K562 (cell line): ENCODE measurements around the gene PLCB3. TPM values are rescaled to one million over a fixed set of nuclear protein-coding genes. Genes with fewer than 3 reads are reported as not detected.
A peak's percentile ranks its signal among the peaks of the same experiment; 100 is the strongest.

Experiments used
- CBFA2T2 ChIP-seq: fragments of 450-650 bp; conservative IDR thresholded peaks from 2 replicates; pipeline ENCODE4 v1.6.1; 2017; ENCODE audit warnings: mild to moderate bottlenecking
- GATA2 ChIP-seq: sonication (generic); formaldehyde crosslinking; IDR thresholded peaks from 2 replicates; pipeline ENCODE4 v1.4.0; 2020; ENCODE audit warnings: mild to moderate bottlenecking, missing genetic modification reagents
- KLF1 ChIP-seq: fragments of 450-650 bp; IDR thresholded peaks from 2 replicates; pipeline ENCODE4 v1.6.1; 2016; ENCODE audit warnings: missing genetic modification characterization, missing compliant biosample characterization
- NR3C1 ChIP-seq: sonication (generic); formaldehyde crosslinking; IDR thresholded peaks from 2 replicates; pipeline ENCODE4 v1.8.1; 2022; ENCODE audit warnings: missing genetic modification reagents
- POLR2G ChIP-seq: fragments of 200-400 bp; formaldehyde crosslinking; IDR thresholded peaks from 2 replicates; pipeline ENCODE4 v1.6.1; 2017; ENCODE audit warnings: low read depth, mild to moderate bottlenecking, antibody characterized with exemption, low read length, moderate library complexity
- PTRF ChIP-seq: fragments of 450-650 bp; IDR thresholded peaks from 2 replicates; pipeline ENCODE4 v1.6.1; 2016; ENCODE audit warnings: mild to moderate bottlenecking, missing genetic modification characterization, missing compliant biosample characterization
- RBM14 ChIP-seq: fragments of 200-400 bp; formaldehyde crosslinking; IDR thresholded peaks from 2 replicates; pipeline ENCODE4 v1.6.1; 2018; ENCODE audit warnings: low read depth, mild to moderate bottlenecking, low read length, moderate library complexity, borderline replicate concordance; ENCODE audit not compliant: insufficient read depth
- RNF2 ChIP-seq: sonication (generic); IDR thresholded peaks from 2 replicates; pipeline ENCODE4 v1.6.1; 2016
- SETDB1 ChIP-seq: IDR thresholded peaks from one replicate; pipeline ENCODE4 v1.6.1; 2012; ENCODE audit warnings: low read length, control low read depth, inconsistent platforms
- SLC30A9 ChIP-seq: fragments of 250-450 bp; sonication (Bioruptor Pico); IDR thresholded peaks from 2 replicates; pipeline ENCODE4 v1.8.0; 2022; ENCODE audit warnings: mild to moderate bottlenecking, moderate library complexity
- SRSF3 ChIP-seq: fragments of 200-400 bp; formaldehyde crosslinking; IDR thresholded peaks from 2 replicates; pipeline ENCODE4 v1.6.1; 2016; ENCODE audit warnings: mild to moderate bottlenecking, low read length, moderate library complexity; ENCODE audit not compliant: insufficient read depth
- ZNF134 ChIP-seq: fragments of 250-450 bp; sonication (Bioruptor Pico); conservative IDR thresholded peaks from 2 replicates; pipeline ENCODE4 v1.4.0; 2020
- ZNF316 ChIP-seq: fragments of 450-650 bp; IDR thresholded peaks from 2 replicates; pipeline ENCODE4 v1.6.1; 2016
- ZNF384 ChIP-seq: IDR thresholded peaks from 2 replicates; pipeline ENCODE4 v1.6.1; 2012; ENCODE audit warnings: low read depth, low read length, improper control_type of control experiment
- polyA plus RNA-seq, 8 experiments: library from polyadenylated mRNA; depleted of rRNA in 4 of 8; stranded (reverse) in 5 of 8; unstranded in 3 of 8; fragments of >200 nt; fragmentation: Nextera tagmentation in 2 of 8; fragmentation: Illumina TruSeq in 1 of 8; extraction: Ambion mirVana in 2 of 8; extraction: Trizol in 1 of 8; gene quantifications; 2 replicates each; pipeline versions ENCODE4 v1.2.1 to v1.2.3, GENCODE V29; 2011 to 2014; ENCODE audit warnings: inconsistent platforms in 1 of 8, missing spikeins in 1 of 8
- total RNA-seq, 7 experiments: library from RNA; depleted of rRNA in 6 of 7; stranded (reverse); fragments of >200 nt in 6 of 7; fragmentation: Illumina TruSeq in 2 of 7; extraction: Trizol in 2 of 7; gene quantifications; 2 replicates each; pipeline versions ENCODE4 v1.2.1 to v1.2.3, GENCODE V29; 2011 to 2021; ENCODE audit warnings: low replicate concordance in 1 of 7
- TF ChIP-seq, protein P1 (sequence below): fragments of 200-800 bp; sonication (Bioruptor generic); IDR thresholded peaks from 2 replicates; pipeline ENCODE4 v1.6.1; 2017; ENCODE audit warnings: missing genetic modification characterization, missing compliant biosample characterization
- TF ChIP-seq, protein P2 (sequence below): fragments of 250-450 bp; sonication (Bioruptor Pico); IDR thresholded peaks from 2 replicates; pipeline ENCODE4 v1.5.0; 2020; ENCODE audit warnings: mild to moderate bottlenecking
- TF ChIP-seq, protein P3 (sequence below): IDR thresholded peaks from 3 replicates; pipeline ENCODE4 v1.6.1; 2011; ENCODE audit warnings: borderline replicate concordance, mild to moderate bottlenecking; ENCODE audit not compliant: insufficient read length, insufficient read depth
- TF ChIP-seq, protein P4 (sequence below): sonication (generic); formaldehyde crosslinking; IDR thresholded peaks from 2 replicates; pipeline ENCODE4 v1.8.0; 2023; ENCODE audit warnings: mild to moderate bottlenecking, missing genetic modification reagents
- TF ChIP-seq, protein P5 (sequence below): fragments of 450-650 bp; IDR thresholded peaks from 2 replicates; pipeline ENCODE4 v1.6.1; 2017; ENCODE audit warnings: antibody characterized with exemption

The PLCB3 gene
- total and polyA plus RNA-seq, 9 of the 15 experiments (the other 6 are each of a cell fraction or from before 2014, with no cell fraction given): 0.31 to 44.8 (median 14.6) TPM

DNA sequence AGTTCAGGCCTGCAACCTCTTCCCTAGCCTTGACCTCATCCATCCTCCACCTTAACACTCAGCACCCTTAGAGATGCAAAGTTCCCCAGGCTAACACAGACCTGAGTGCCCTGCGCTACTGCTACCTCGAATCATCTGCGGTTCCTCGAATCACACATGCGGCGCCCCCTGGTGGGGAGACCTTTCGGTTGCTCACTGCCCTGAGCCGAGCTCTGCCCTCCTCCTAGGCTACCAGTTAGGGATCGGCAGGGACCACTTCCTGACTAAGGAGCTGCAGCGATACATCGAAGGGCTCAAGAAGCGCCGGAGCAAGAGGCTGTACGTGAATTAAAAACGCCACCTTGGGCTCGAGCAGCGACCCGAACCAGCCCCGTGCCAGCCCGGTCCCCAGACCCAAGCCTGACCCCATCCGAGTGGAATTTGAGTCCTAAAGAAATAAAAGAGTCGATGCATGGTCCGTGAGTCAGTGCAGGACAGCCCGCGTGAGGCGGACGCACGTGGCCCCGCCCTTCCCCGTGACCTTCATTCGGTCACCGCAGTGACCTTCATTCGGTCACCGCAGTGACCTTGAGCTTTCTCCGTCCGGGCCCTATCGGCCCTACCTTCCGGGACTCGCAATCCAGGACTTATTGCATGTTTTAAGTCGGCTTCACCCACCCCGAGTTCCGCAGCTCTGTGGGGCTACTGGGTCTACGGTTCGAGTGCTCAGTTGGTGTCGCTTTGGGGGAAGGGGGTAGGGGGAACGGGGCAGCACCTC lies 53.2 kb downstream of the PLCB3 start (continued):
- TF ChIP-seq RBM14 (no peak), SETDB1 (no peak), ZNF316 (no peak), NR3C1 (CRISPR knock-in tag) (no peak), PTRF (no peak), RNF2 (peak; percentile 39; the same call in 1 of the 2 replicates), KLF1 (peak; percentile 67; the same call in 1 of the 2 replicates), CBFA2T2 (no peak), SLC30A9 (no peak), ZNF384 (0 out of 2 replicates have a peak, but pooled peaks have one; percentile 8), GATA2 (no peak), SRSF3 (0 out of 2 replicates have a peak, but pooled peaks have one; percentile 61), POLR2G (peak; percentile 75), ZNF134 (CRISPR knock-in tag) (no peak)
- TF ChIP-seq, protein P1, sequence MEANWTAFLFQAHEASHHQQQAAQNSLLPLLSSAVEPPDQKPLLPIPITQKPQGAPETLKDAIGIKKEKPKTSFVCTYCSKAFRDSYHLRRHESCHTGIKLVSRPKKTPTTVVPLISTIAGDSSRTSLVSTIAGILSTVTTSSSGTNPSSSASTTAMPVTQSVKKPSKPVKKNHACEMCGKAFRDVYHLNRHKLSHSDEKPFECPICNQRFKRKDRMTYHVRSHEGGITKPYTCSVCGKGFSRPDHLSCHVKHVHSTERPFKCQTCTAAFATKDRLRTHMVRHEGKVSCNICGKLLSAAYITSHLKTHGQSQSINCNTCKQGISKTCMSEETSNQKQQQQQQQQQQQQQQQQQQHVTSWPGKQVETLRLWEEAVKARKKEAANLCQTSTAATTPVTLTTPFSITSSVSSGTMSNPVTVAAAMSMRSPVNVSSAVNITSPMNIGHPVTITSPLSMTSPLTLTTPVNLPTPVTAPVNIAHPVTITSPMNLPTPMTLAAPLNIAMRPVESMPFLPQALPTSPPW (CRISPR knock-in tag): no peak
- TF ChIP-seq, protein P2, sequence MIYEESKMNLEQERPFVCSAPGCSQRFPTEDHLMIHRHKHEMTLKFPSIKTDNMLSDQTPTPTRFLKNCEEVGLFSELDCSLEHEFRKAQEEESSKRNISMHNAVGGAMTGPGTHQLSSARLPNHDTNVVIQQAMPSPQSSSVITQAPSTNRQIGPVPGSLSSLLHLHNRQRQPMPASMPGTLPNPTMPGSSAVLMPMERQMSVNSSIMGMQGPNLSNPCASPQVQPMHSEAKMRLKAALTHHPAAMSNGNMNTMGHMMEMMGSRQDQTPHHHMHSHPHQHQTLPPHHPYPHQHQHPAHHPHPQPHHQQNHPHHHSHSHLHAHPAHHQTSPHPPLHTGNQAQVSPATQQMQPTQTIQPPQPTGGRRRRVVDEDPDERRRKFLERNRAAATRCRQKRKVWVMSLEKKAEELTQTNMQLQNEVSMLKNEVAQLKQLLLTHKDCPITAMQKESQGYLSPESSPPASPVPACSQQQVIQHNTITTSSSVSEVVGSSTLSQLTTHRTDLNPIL: no peak
- TF ChIP-seq, protein P3, sequence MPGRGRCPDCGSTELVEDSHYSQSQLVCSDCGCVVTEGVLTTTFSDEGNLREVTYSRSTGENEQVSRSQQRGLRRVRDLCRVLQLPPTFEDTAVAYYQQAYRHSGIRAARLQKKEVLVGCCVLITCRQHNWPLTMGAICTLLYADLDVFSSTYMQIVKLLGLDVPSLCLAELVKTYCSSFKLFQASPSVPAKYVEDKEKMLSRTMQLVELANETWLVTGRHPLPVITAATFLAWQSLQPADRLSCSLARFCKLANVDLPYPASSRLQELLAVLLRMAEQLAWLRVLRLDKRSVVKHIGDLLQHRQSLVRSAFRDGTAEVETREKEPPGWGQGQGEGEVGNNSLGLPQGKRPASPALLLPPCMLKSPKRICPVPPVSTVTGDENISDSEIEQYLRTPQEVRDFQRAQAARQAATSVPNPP: no peak
- TF ChIP-seq, protein P4, sequence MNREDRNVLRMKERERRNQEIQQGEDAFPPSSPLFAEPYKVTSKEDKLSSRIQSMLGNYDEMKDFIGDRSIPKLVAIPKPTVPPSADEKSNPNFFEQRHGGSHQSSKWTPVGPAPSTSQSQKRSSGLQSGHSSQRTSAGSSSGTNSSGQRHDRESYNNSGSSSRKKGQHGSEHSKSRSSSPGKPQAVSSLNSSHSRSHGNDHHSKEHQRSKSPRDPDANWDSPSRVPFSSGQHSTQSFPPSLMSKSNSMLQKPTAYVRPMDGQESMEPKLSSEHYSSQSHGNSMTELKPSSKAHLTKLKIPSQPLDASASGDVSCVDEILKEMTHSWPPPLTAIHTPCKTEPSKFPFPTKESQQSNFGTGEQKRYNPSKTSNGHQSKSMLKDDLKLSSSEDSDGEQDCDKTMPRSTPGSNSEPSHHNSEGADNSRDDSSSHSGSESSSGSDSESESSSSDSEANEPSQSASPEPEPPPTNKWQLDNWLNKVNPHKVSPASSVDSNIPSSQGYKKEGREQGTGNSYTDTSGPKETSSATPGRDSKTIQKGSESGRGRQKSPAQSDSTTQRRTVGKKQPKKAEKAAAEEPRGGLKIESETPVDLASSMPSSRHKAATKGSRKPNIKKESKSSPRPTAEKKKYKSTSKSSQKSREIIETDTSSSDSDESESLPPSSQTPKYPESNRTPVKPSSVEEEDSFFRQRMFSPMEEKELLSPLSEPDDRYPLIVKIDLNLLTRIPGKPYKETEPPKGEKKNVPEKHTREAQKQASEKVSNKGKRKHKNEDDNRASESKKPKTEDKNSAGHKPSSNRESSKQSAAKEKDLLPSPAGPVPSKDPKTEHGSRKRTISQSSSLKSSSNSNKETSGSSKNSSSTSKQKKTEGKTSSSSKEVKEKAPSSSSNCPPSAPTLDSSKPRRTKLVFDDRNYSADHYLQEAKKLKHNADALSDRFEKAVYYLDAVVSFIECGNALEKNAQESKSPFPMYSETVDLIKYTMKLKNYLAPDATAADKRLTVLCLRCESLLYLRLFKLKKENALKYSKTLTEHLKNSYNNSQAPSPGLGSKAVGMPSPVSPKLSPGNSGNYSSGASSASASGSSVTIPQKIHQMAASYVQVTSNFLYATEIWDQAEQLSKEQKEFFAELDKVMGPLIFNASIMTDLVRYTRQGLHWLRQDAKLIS: no peak
- TF ChIP-seq, protein P5, sequence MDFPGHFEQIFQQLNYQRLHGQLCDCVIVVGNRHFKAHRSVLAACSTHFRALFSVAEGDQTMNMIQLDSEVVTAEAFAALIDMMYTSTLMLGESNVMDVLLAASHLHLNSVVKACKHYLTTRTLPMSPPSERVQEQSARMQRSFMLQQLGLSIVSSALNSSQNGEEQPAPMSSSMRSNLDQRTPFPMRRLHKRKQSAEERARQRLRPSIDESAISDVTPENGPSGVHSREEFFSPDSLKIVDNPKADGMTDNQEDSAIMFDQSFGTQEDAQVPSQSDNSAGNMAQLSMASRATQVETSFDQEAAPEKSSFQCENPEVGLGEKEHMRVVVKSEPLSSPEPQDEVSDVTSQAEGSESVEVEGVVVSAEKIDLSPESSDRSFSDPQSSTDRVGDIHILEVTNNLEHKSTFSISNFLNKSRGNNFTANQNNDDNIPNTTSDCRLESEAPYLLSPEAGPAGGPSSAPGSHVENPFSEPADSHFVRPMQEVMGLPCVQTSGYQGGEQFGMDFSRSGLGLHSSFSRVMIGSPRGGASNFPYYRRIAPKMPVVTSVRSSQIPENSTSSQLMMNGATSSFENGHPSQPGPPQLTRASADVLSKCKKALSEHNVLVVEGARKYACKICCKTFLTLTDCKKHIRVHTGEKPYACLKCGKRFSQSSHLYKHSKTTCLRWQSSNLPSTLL: no peak
